Left cardiac atrium (tissue), 4 donors: ENCODE results near the gene ULBP2. TPM values are rescaled to one million over a fixed set of nuclear protein-coding genes. Genes with fewer than 3 reads are reported as not detected.
"Not testable (repeated sequence)": the region's sequence is repeated elsewhere in the genome, so short reads cannot be mapped to it uniquely, and the experiment has no call there.

Experiments used
- ATAC-seq, 2 donors: fragments of 200-7000 bp; cut with Tn5 transposase; one replicate each; pipeline ENCODE4 v1.9.1; 2020; ENCODE audit warnings: mild to moderate bottlenecking in 2 of 2, moderate library complexity in 2 of 2
- DNase-seq: peaks from one replicate; pipeline ENCODE4 v3.0.0-alpha.2; 2020
- intact Hi-C, 2 donors: fragments of 100-400 bp; cut with DNase I; formaldehyde crosslinking; loops; one replicate each; pipeline versions ENCODE4 v1.14.1 to v1.15.1; 2022 to 2023
- total RNA-seq, 2 donors: library from RNA; stranded (reverse); fragmentation: NEBNext Ultra II Directional; extraction: Animal tissue kit (Norgen Biotek cat#: 25700); gene quantifications; one replicate each; pipeline ENCODE4 v1.2.1, GENCODE V29; 2021
- donor health status: DM: no; HTN: yes; CAD: no.
- donor health status: DM: no; HTN: yes; CAD: no; lungs with severe emphysema.
- donor health status: DM: yes; HTN: yes; CAD: no.
- donor health status: Dilated cardiomyopathy.

Gene ULBP2
- total RNA-seq, 2 donors from 2014 or later: 0.71 to 1.1 TPM

- DNase-seq (no peak), ATAC-seq (no peak)
- intact Hi-C loops: no loop called here
These were observed 43.0 kb downstream of the ULBP2 start for GRCh38 chr6:149984773-149985172.

- intact Hi-C loops: no loop called here
- no peak for DNase-seq
- no peak for ATAC-seq
These were observed 43.7 kb downstream of the ULBP2 start for GRCh38 chr6:149985481-149985937.

GRCh38 chr6:149987602-149988107 lies 45.8 kb downstream of the ULBP2 start:
- ATAC-seq (no peak), DNase-seq (no peak)
- intact Hi-C loops: no loop called here

- DNase-seq: no peak
- no peak for ATAC-seq
- intact Hi-C loops: no loop called here
These were observed 46.9 kb downstream of the ULBP2 start for GRCh38 chr6:149988550-149989346.

GRCh38 chr6:149990212-149990660 lies 48.4 kb downstream of the ULBP2 start:
- DNase-seq (no peak), ATAC-seq (no peak)
- intact Hi-C loops: no loop called here

GRCh38 chr6:149990661-149991471 lies 49.1 kb downstream of the ULBP2 start:
- intact Hi-C loops: no loop called here
- ATAC-seq (peak; percentile 18 to 38), DNase-seq (no peak)

- ATAC-seq: peak in 1 of 2 donors; percentile 24
- intact Hi-C loops, DNase-seq: not testable (repeated sequence)
These were observed 49.6 kb downstream of the ULBP2 start for GRCh38 chr6:149991472-149991795.

GRCh38 chr6:149991838-149992237 lies 50.0 kb downstream of the ULBP2 start:
- ATAC-seq (no peak), DNase-seq (no peak)
- intact Hi-C loops: no loop called here

- no peak for ATAC-seq
- no peak for DNase-seq
- intact Hi-C loops: no loop called here
These were observed 53.5 kb downstream of the ULBP2 start for GRCh38 chr6:149995235-149995750.

- ATAC-seq (no peak), DNase-seq (no peak)
These were observed 54.2 kb downstream of the ULBP2 start for GRCh38 chr6:149995971-149996370.

More at GRCh38 chr6:149995971-149996370, 54.2 kb downstream of the ULBP2 start:
- intact Hi-C loops: no loop called here

Other genes with a start within 250 kb of the ULBP2 start
- gene LATS1, start 223.9 kb upstream of the ULBP2 start, total RNA-seq: 10 to 100 TPM; 14.6 to 15.4 TPM
- 10 to 100 TPM; 22.4 to 27.7 TPM for gene NUP43, start 195.5 kb upstream of the ULBP2 start, total RNA-seq
- 100 to 1,000 TPM in 1 of 2 donors, 10 to 100 TPM in 1; 92.8 to 107 TPM for gene PCMT1, start 192.3 kb upstream of the ULBP2 start, total RNA-seq
- gene LRP11, start 77.7 kb upstream of the ULBP2 start, total RNA-seq: 10 to 100 TPM; 15.5 to 25.7 TPM
- gene RAET1E, start 43.9 kb upstream of the ULBP2 start, total RNA-seq: 1 to 10 TPM in 1 of 2 donors, under 1 TPM in 1; 0.89 to 1.2 TPM
- gene RAET1G, start 18.9 kb upstream of the ULBP2 start, total RNA-seq: 1 to 10 TPM in 1 of 2 donors, under 1 TPM in 1; 0.55 to 1.1 TPM
- gene ULBP1, start 21.9 kb downstream of the ULBP2 start, total RNA-seq: under 1 TPM; 0.08 to 0.12 TPM
- not detected for gene RAET1L, start 83.5 kb downstream of the ULBP2 start, total RNA-seq
- gene ULBP3, start 127.1 kb downstream of the ULBP2 start, total RNA-seq: 1 to 10 TPM in 1 of 2 donors, under 1 TPM in 1; 0.60 to 1.4 TPM
- gene PPP1R14C, start 201.0 kb downstream of the ULBP2 start, total RNA-seq: 100 to 1,000 TPM in 1 of 2 donors, 10 to 100 TPM in 1; 94.9 to 114 TPM